ENCODE measurements around the gene SORCS1. TPM values are rescaled to one million over a fixed set of nuclear protein-coding genes. Genes with fewer than 3 reads are reported as not detected.

The SORCS1 gene
- total RNA-seq, 1 donor from 2014 or later = 1.1 TPM

GRCh38 chr10:106714734-106715555, 449.6 kb downstream of the SORCS1 start:
- Histone ChIP-seq H3K4me2 (ENCODE audit: low read length) (no peak overlapping the region), H4K20me1 (ENCODE audit: insufficient read depth, low read length) (no peaks in the 10 kb centered on the region), H3K36me3 (ENCODE audit: insufficient read depth, low read length) (no peaks in the 10 kb centered on the region), H3K4me1 (ENCODE audit: insufficient read depth, low read length) (no peaks in the 10 kb centered on the region), H3K9me3 (ENCODE audit: insufficient read depth, low read depth, low read length) (no peaks in the 10 kb centered on the region), H3K4me3 (ENCODE audit: insufficient read depth, low read depth, low read length) (no peak overlapping the region), H3K27me3 (ENCODE audit: insufficient read depth, low read length) (no peaks in the 10 kb centered on the region), H3K9ac (ENCODE audit: low read length) (no peak overlapping the region), H3K79me2 (ENCODE audit: insufficient read depth, low read length) (no peaks in the 10 kb centered on the region), H2AFZ (ENCODE audit: low read depth, low read length) (no peak overlapping the region), H3K27ac (ENCODE audit: low read depth, low read length) (no peak overlapping the region)
- no peaks in the 10 kb centered on the region for H3K36me3 Mint-ChIP-seq (ENCODE audit: low read depth, unreplicated experiment)
- H3K27ac Mint-ChIP-seq (ENCODE audit: unreplicated experiment) = no peak overlapping the region
- no peaks in the 10 kb centered on the region for H3K9me3 Mint-ChIP-seq (ENCODE audit: unreplicated experiment)
- TF ChIP-seq EZH2 (IDR thresholded peaks at IDR 0.05; ENCODE audit: insufficient read depth, low read length) (no peak), CTCF (IDR thresholded peaks at IDR 0.05; ENCODE audit: insufficient read depth, low read depth, low read length) (no peak)
- H3K27me3 Mint-ChIP-seq (ENCODE audit: low read depth, unreplicated experiment) = no peaks in the 10 kb centered on the region
- H3K4me3 Mint-ChIP-seq (ENCODE audit: unreplicated experiment) = no peak overlapping the region
- no peaks in the 10 kb centered on the region for H3K4me1 Mint-ChIP-seq (ENCODE audit: low read depth, unreplicated experiment)
- FAIRE-seq = no peak
- DNase-seq (ENCODE audit: low read depth) = no peak

GRCh38 chr10:106713846-106714245, 450.7 kb downstream of the SORCS1 start:
- Histone ChIP-seq H3K4me1 (ENCODE audit: insufficient read depth, low read length) (no peaks in the 10 kb centered on the region), H3K9me3 (ENCODE audit: insufficient read depth, low read depth, low read length) (no peaks in the 10 kb centered on the region), H3K9ac (ENCODE audit: low read length) (no peak overlapping the region), H3K79me2 (ENCODE audit: insufficient read depth, low read length) (no peaks in the 10 kb centered on the region), H2AFZ (ENCODE audit: low read depth, low read length) (no peak overlapping the region), H3K36me3 (ENCODE audit: insufficient read depth, low read length) (no peaks in the 10 kb centered on the region), H3K27ac (ENCODE audit: low read depth, low read length) (no peak overlapping the region), H3K4me3 (ENCODE audit: insufficient read depth, low read depth, low read length) (no peak overlapping the region), H3K4me2 (ENCODE audit: low read length) (no peak overlapping the region), H4K20me1 (ENCODE audit: insufficient read depth, low read length) (no peaks in the 10 kb centered on the region), H3K27me3 (ENCODE audit: insufficient read depth, low read length) (no peaks in the 10 kb centered on the region)
- no peaks in the 10 kb centered on the region for H3K9me3 Mint-ChIP-seq (ENCODE audit: unreplicated experiment)
- TF ChIP-seq EZH2 (IDR thresholded peaks at IDR 0.05; ENCODE audit: insufficient read depth, low read length) (no peak), CTCF (IDR thresholded peaks at IDR 0.05; ENCODE audit: insufficient read depth, low read depth, low read length) (no peak)
- H3K36me3 Mint-ChIP-seq (ENCODE audit: low read depth, unreplicated experiment) = no peaks in the 10 kb centered on the region
- FAIRE-seq (no peak), DNase-seq (ENCODE audit: low read depth) (no peak)
- no peak overlapping the region for H3K4me3 Mint-ChIP-seq (ENCODE audit: unreplicated experiment)
- H3K27ac Mint-ChIP-seq (ENCODE audit: unreplicated experiment) = no peak overlapping the region
- no peaks in the 10 kb centered on the region for H3K4me1 Mint-ChIP-seq (ENCODE audit: low read depth, unreplicated experiment)
- H3K27me3 Mint-ChIP-seq (ENCODE audit: low read depth, unreplicated experiment) = no peaks in the 10 kb centered on the region

- H3K4me3 Mint-ChIP-seq (ENCODE audit: unreplicated experiment) = no peak overlapping the region
- no peak overlapping the region for H2AFZ ChIP-seq (ENCODE audit: low read depth, low read length)
- H3K4me1 ChIP-seq (ENCODE audit: insufficient read depth, low read length) = no peaks in the 10 kb centered on the region
- H3K36me3 ChIP-seq (ENCODE audit: insufficient read depth, low read length) = no peaks in the 10 kb centered on the region
- H4K20me1 ChIP-seq (ENCODE audit: insufficient read depth, low read length) = no peaks in the 10 kb centered on the region
- H3K27ac ChIP-seq (ENCODE audit: low read depth, low read length) = no peak overlapping the region
- no peak for DNase-seq (ENCODE audit: low read depth)
- H3K9ac ChIP-seq (ENCODE audit: low read length) = no peak overlapping the region
- H3K27ac Mint-ChIP-seq (ENCODE audit: unreplicated experiment) = no peak overlapping the region
- H3K9me3 Mint-ChIP-seq (ENCODE audit: unreplicated experiment) = no peaks in the 10 kb centered on the region
- no peaks in the 10 kb centered on the region for H3K36me3 Mint-ChIP-seq (ENCODE audit: low read depth, unreplicated experiment)
- H3K27me3 Mint-ChIP-seq (ENCODE audit: low read depth, unreplicated experiment) = no peaks in the 10 kb centered on the region
- H3K9me3 ChIP-seq (ENCODE audit: insufficient read depth, low read depth, low read length) = no peaks in the 10 kb centered on the region
- H3K4me1 Mint-ChIP-seq (ENCODE audit: low read depth, unreplicated experiment) = no peaks in the 10 kb centered on the region
- no peak overlapping the region for H3K4me3 ChIP-seq (ENCODE audit: insufficient read depth, low read depth, low read length)
- FAIRE-seq = no peak
- no peaks in the 10 kb centered on the region for H3K79me2 ChIP-seq (ENCODE audit: insufficient read depth, low read length)
- no peak overlapping the region for H3K4me2 ChIP-seq (ENCODE audit: low read length)
- no peak for TF ChIP-seq EZH2 (IDR thresholded peaks at IDR 0.05; ENCODE audit: insufficient read depth, low read length)
- TF ChIP-seq CTCF (IDR thresholded peaks at IDR 0.05; ENCODE audit: insufficient read depth, low read depth, low read length) = no peak
- H3K27me3 ChIP-seq (ENCODE audit: insufficient read depth, low read length) = no peaks in the 10 kb centered on the region
Measured at GRCh38 chr10:106712988-106713387, 451.5 kb downstream of the SORCS1 start.
